Neural cell (in vitro differentiated cells): ENCODE data around the gene DNAJC7. TPM values are rescaled to one million over a fixed set of nuclear protein-coding genes. Genes with fewer than 3 reads are reported as not detected.

Experiments
- H2AFZ ChIP-seq: fragments of 200-600, 300-800 bp; sonication (generic), shearing (Covaris generic); 2 replicates; pipeline ENCODE4 v1.6.0; 2014; ENCODE audit warnings: low read depth, mild to moderate bottlenecking, antibody characterized with exemption, low read length, moderate library complexity
- H3F3A ChIP-seq: fragments of 200-600 bp; shearing (Covaris generic); 2 replicates; pipeline ENCODE4 v1.6.1; 2016; ENCODE audit warnings: mild to moderate bottlenecking, moderate library complexity, mixed read lengths, antibody characterized with exemption, low read length; ENCODE audit not compliant: insufficient read depth, poor library complexity, severe bottlenecking
- H3K27ac ChIP-seq: fragments of 200-600, 300-800 bp; sonication (generic), shearing (Covaris generic); 2 replicates; pipeline ENCODE4 v1.5.1; 2014; ENCODE audit warnings: mild to moderate bottlenecking, low read length, moderate library complexity
- H3K27me3 ChIP-seq: fragments of 300-800, 200-600 bp; sonication (generic), shearing (Covaris generic); 2 replicates; pipeline ENCODE4 v1.6.0; 2014; ENCODE audit warnings: mild to moderate bottlenecking, low read depth, low read length, moderate library complexity; ENCODE audit not compliant: insufficient read depth
- H3K36me3 ChIP-seq: fragments of 300-800, 200-600 bp; sonication (generic), shearing (Covaris generic); 2 replicates; pipeline ENCODE4 v1.5.1; 2014; ENCODE audit warnings: mild to moderate bottlenecking, antibody characterized with exemption, low read length, moderate library complexity; ENCODE audit not compliant: insufficient read depth
- H3K4me2 ChIP-seq: fragments of 300-800, 200-600 bp; sonication (generic), shearing (Covaris generic); 2 replicates; pipeline ENCODE4 v1.6.0; 2014; ENCODE audit warnings: mild to moderate bottlenecking, low read length
- H3K4me3 ChIP-seq: fragments of 300-800, 200-600 bp; sonication (generic), shearing (Covaris generic); 2 replicates; pipeline ENCODE4 v1.5.1; 2014; ENCODE audit warnings: mild to moderate bottlenecking, low read length, moderate library complexity
- H3K79me2 ChIP-seq: fragments of 200-600 bp; shearing (Covaris generic); replicated peaks from 2 replicates; pipeline ENCODE4 v1.6.0; 2014; ENCODE audit warnings: mild to moderate bottlenecking, low read length, moderate library complexity; ENCODE audit not compliant: insufficient read depth
- H3K9ac ChIP-seq: fragments of 300-800, 200-600 bp; sonication (generic), shearing (Covaris generic); 2 replicates; pipeline ENCODE4 v1.6.1; 2016; ENCODE audit warnings: mild to moderate bottlenecking, low read length, mixed read lengths
- H3K9me2 ChIP-seq: fragments of 200-600 bp; shearing (Covaris generic); 2 replicates; pipeline ENCODE4 v1.6.1; 2016; ENCODE audit warnings: mild to moderate bottlenecking, low read length, mixed read lengths; ENCODE audit not compliant: insufficient read depth
- H3K9me3 ChIP-seq: fragments of 200-600, 300-800 bp; sonication (generic), shearing (Covaris generic); 2 replicates; pipeline ENCODE4 v1.6.1; 2016; ENCODE audit warnings: mild to moderate bottlenecking, mixed run types, low read length, moderate library complexity, mixed read lengths
- H4K20me1 ChIP-seq: fragments of 200-600 bp; shearing (Covaris generic); 2 replicates; pipeline ENCODE4 v1.6.1; 2016; ENCODE audit warnings: mild to moderate bottlenecking, mixed run types; ENCODE audit not compliant: insufficient read depth
- CTCF ChIP-seq: fragments of 450-650 bp; IDR thresholded peaks from 2 replicates; pipeline ENCODE4 v1.5.1; 2014; ENCODE audit warnings: antibody characterized with exemption, mild to moderate bottlenecking, moderate library complexity; ENCODE audit not compliant: poor library complexity, severe bottlenecking
- EP300 ChIP-seq: fragments of 450-650 bp; conservative IDR thresholded peaks from 2 replicates; pipeline ENCODE4 v1.6.1; 2014; ENCODE audit warnings: antibody characterized with exemption, mild to moderate bottlenecking, moderate library complexity; ENCODE audit not compliant: poor library complexity, severe bottlenecking
- EZH2 ChIP-seq: fragments of 200-600, 300-800 bp; shearing (Covaris generic), sonication (generic); IDR thresholded peaks from 2 replicates; pipeline ENCODE4 v1.6.1; 2014; ENCODE audit warnings: antibody characterized with exemption, low read length, borderline replicate concordance, mild to moderate bottlenecking; ENCODE audit not compliant: insufficient read depth, poor library complexity, severe bottlenecking
- MXI1 ChIP-seq: fragments of 450-650 bp; conservative IDR thresholded peaks from 2 replicates; pipeline ENCODE4 v1.6.1; 2014; ENCODE audit warnings: antibody characterized with exemption, mild to moderate bottlenecking; ENCODE audit not compliant: poor library complexity, severe bottlenecking
- POLR2AphosphoS5 ChIP-seq: IDR thresholded peaks from 2 replicates; pipeline ENCODE4 v1.6.1; 2012
- RAD21 ChIP-seq: fragments of 450-650 bp; conservative IDR thresholded peaks from 2 replicates; pipeline ENCODE4 v1.6.1; 2014; ENCODE audit warnings: antibody characterized with exemption, mild to moderate bottlenecking, moderate library complexity
- REST ChIP-seq: IDR thresholded peaks from 2 replicates; pipeline ENCODE4 v1.6.1; 2012; ENCODE audit warnings: borderline replicate concordance
- SMC3 ChIP-seq: fragments of 450-650 bp; conservative IDR thresholded peaks from 2 replicates; pipeline ENCODE4 v1.6.1; 2014; ENCODE audit warnings: antibody characterized with exemption, mild to moderate bottlenecking, moderate library complexity; ENCODE audit not compliant: poor library complexity
- TAF1 ChIP-seq: IDR thresholded peaks from 2 replicates; pipeline ENCODE4 v1.6.1; 2012; ENCODE audit warnings: low read depth
- polyA plus RNA-seq: library from polyadenylated mRNA; depleted of rRNA; stranded (reverse); fragments of >200 nt; gene quantifications from 2 replicates; pipeline ENCODE4 v1.2.3, GENCODE V29; 2014

The DNAJC7 gene
- polyA plus RNA-seq, 1 donor from 2014 or later, result 126 TPM

GRCh38 chr17:41988418-41988817 lies 28.8 kb downstream of the DNAJC7 start:
- no peaks in the 10 kb centered on the region for H3K27me3 ChIP-seq
- no peak overlapping the region for H3K4me2 ChIP-seq
- H3K79me2 ChIP-seq, result no peaks in the 10 kb centered on the region
- TF ChIP-seq SMC3 (no peak), EZH2 (no peak), EP300 (no peak), REST (no peak), TAF1 (no peak), MXI1 (no peak), POLR2AphosphoS5 (no peak), CTCF (no peak), RAD21 (no peak)
- H3K27ac ChIP-seq, result no peak overlapping the region
- H3F3A ChIP-seq, result no peaks in the 10 kb centered on the region
- H4K20me1 ChIP-seq, result no peaks in the 10 kb centered on the region
- no peak overlapping the region for H3K9ac ChIP-seq
- H3K4me3 ChIP-seq, result no peak overlapping the region
- H3K9me3 ChIP-seq, result no peaks in the 10 kb centered on the region
- H3K36me3 ChIP-seq, result peaks cover 13% of the 10 kb centered on the region
- no peak overlapping the region for H2AFZ ChIP-seq
- H3K9me2 ChIP-seq, result no peaks in the 10 kb centered on the region

- no peaks in the 10 kb centered on the region for H3K27me3 ChIP-seq
- no peak overlapping the region for H3K9ac ChIP-seq
- H4K20me1 ChIP-seq, result no peaks in the 10 kb centered on the region
- TF ChIP-seq SMC3, result no peak
- no peak for TF ChIP-seq TAF1
- TF ChIP-seq POLR2AphosphoS5, result no peak
- no peak for TF ChIP-seq MXI1
- no peak for TF ChIP-seq RAD21
- no peak for TF ChIP-seq REST
- TF ChIP-seq CTCF, result no peak
- TF ChIP-seq EZH2, result no peak
- no peaks in the 10 kb centered on the region for H3K9me2 ChIP-seq
- no peak overlapping the region for H3K27ac ChIP-seq
- no peaks in the 10 kb centered on the region for H3F3A ChIP-seq
- H3K4me3 ChIP-seq, result no peak overlapping the region
- H3K79me2 ChIP-seq, result no peaks in the 10 kb centered on the region
- H3K9me3 ChIP-seq, result no peaks in the 10 kb centered on the region
- H3K36me3 ChIP-seq, result peaks cover 17% of the 10 kb centered on the region
- H2AFZ ChIP-seq, result no peak overlapping the region
- no peak overlapping the region for H3K4me2 ChIP-seq
These were observed 29.6 kb downstream of the DNAJC7 start for GRCh38 chr17:41987642-41988041.
